ENCODE measurements around the gene SYT6. TPM values are rescaled to one million over a fixed set of nuclear protein-coding genes. Genes with fewer than 3 reads are reported as not detected.

Gene SYT6
- polyA plus RNA-seq, 3 donors = 0.01 TPM; not detected in 2

DNA sequence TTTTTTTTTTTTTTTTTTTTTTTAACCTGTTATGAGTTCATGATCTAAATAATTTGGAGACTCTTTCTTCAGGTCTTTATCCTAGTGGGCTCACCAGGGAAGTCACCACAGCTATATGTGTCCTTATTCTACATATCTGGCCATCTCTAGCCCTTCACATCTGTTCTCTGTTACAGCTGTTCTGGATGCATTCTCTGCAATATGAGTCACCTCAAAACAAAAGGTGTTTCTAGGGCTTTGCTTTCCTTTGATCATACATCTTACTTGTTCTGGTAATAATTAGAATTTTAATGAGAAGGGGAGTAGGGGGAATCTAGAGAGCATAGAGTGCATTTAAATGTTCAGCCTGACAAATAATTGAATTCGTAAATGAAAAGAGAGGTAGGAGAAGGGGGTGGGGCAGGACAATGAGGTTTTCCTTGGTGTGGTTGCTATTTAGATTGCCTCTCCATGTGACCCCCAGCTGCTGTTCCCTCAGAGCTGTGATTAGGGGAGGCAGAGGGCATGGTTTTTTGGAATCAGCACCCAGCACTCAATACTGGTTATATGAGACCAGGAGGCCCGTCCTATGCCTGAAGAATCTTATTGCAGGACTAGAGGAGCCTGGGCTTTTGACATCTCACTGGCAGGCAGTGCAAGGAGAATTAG is 8.0 kb downstream of the SYT6 start:
- Histone ChIP-seq H3K27ac (ENCODE audit: low read depth in 1 of 2, low read length in 2 of 2) (no peak overlapping the region), H3K36me3 (replicated peaks in 1 of 2; ENCODE audit: control insufficient read depth in 1 of 2, insufficient read depth in 2 of 2, low read length in 2 of 2) (no peaks in the 10 kb centered on the region), H3K9me3 (replicated peaks in 1 of 2; ENCODE audit: control insufficient read depth in 1 of 2, insufficient read depth in 1 of 2, low read length in 2 of 2) (no peaks in the 10 kb centered on the region), H3K27me3 (ENCODE audit: control insufficient read depth in 2 of 2, insufficient read depth in 2 of 2, low read length in 2 of 2) (no peaks in the 10 kb centered on the region), H3K4me3 (replicated peaks in 1 of 3; ENCODE audit: low read depth in 2 of 3, low read length in 3 of 3) (no peak overlapping the region), H4K20me1 (ENCODE audit: insufficient read depth, low read length) (no peaks in the 10 kb centered on the region), H3K79me2 (ENCODE audit: insufficient read depth, low read length) (no peaks in the 10 kb centered on the region), H3K9ac (ENCODE audit: insufficient read depth, low read length, poor library complexity, severe bottlenecking) (no peak overlapping the region), H3K4me2 (replicated peaks; ENCODE audit: extremely low read depth, low read length, poor library complexity, severe bottlenecking) (no peak overlapping the region), H2AFZ (ENCODE audit: insufficient read depth, low read depth, low read length, poor library complexity, severe bottlenecking) (peak overlapping the region; percentile 2), H3K4me1 (ENCODE audit: control insufficient read depth in 1 of 2, insufficient read depth in 2 of 2, low read length in 2 of 2) (peaks cover 0 to 6% of the 10 kb centered on the region in 2 donors)
- Mint-ChIP-seq H3K27ac (no peak overlapping the region), H3K27me3 (ENCODE audit: low read depth in 3 of 3) (peaks cover 11 to 16% (median 12%) of the 10 kb centered on the region in 3 donors), H3K36me3 (peaks cover 0 to 7% of the 10 kb centered on the region in 2 donors), H3K4me3 (no peak overlapping the region), H3K4me1 (peaks cover 15% of the 10 kb centered on the region), H3K9me3 (peaks cover 0 to 3% (median 0%) of the 10 kb centered on the region in 7 donors)
- no peak for DNase-seq
- WGBS (ENCODE audit: insufficient coverage) = 100% methylated on average over 2 of the region's 2 CpGs
- intact Hi-C loops (cut with micrococcal nuclease) = no loop called here
- TF ChIP-seq, protein P1, sequence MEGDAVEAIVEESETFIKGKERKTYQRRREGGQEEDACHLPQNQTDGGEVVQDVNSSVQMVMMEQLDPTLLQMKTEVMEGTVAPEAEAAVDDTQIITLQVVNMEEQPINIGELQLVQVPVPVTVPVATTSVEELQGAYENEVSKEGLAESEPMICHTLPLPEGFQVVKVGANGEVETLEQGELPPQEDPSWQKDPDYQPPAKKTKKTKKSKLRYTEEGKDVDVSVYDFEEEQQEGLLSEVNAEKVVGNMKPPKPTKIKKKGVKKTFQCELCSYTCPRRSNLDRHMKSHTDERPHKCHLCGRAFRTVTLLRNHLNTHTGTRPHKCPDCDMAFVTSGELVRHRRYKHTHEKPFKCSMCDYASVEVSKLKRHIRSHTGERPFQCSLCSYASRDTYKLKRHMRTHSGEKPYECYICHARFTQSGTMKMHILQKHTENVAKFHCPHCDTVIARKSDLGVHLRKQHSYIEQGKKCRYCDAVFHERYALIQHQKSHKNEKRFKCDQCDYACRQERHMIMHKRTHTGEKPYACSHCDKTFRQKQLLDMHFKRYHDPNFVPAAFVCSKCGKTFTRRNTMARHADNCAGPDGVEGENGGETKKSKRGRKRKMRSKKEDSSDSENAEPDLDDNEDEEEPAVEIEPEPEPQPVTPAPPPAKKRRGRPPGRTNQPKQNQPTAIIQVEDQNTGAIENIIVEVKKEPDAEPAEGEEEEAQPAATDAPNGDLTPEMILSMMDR (IDR thresholded peaks at IDR 0.05) = no peak

DNA sequence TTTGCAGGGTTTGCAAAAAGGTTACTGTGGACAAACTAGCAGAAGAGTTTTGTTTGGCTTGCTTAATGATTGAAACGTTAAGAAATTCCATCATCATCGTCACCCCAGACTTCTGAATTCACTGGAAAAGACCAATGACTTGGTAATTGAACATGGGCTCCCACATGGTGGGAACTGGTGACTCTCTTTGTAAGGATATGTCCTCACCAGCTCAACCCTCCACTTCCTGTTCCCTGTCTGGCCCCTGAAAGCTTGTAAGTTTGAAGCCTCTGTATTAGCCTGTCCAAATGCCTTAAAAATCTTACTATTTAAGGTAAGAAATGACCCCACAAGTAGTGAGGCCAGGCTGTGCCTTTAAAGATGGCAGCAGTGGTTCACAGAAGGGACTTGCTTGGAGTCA is 9.7 kb downstream of the SYT6 start:
- TF ChIP-seq, protein P1 (IDR thresholded peaks at IDR 0.05) = no peak
- Mint-ChIP-seq H3K36me3 (peaks cover 0 to 2% of the 10 kb centered on the region in 2 donors), H3K27me3 (ENCODE audit: low read depth in 3 of 3) (peaks cover 2 to 5% (median 5%) of the 10 kb centered on the region in 3 donors), H3K4me1 (peaks cover 6% of the 10 kb centered on the region), H3K27ac (no peak overlapping the region), H3K9me3 (peaks cover 0 to 3% (median 0%) of the 10 kb centered on the region in 7 donors), H3K4me3 (no peak overlapping the region)
- Histone ChIP-seq H3K27me3 (ENCODE audit: control insufficient read depth in 2 of 2, insufficient read depth in 2 of 2, low read length in 2 of 2) (no peaks in the 10 kb centered on the region), H3K4me3 (replicated peaks in 1 of 3; ENCODE audit: low read depth in 2 of 3, low read length in 3 of 3) (no peak overlapping the region), H3K79me2 (ENCODE audit: insufficient read depth, low read length) (no peaks in the 10 kb centered on the region), H3K4me1 (ENCODE audit: control insufficient read depth in 1 of 2, insufficient read depth in 2 of 2, low read length in 2 of 2) (peaks cover 0 to 6% of the 10 kb centered on the region in 2 donors), H2AFZ (ENCODE audit: insufficient read depth, low read depth, low read length, poor library complexity, severe bottlenecking) (no peak overlapping the region), H3K36me3 (replicated peaks in 1 of 2; ENCODE audit: control insufficient read depth in 1 of 2, insufficient read depth in 2 of 2, low read length in 2 of 2) (no peaks in the 10 kb centered on the region), H3K9ac (ENCODE audit: insufficient read depth, low read length, poor library complexity, severe bottlenecking) (no peak overlapping the region), H4K20me1 (ENCODE audit: insufficient read depth, low read length) (no peaks in the 10 kb centered on the region), H3K27ac (ENCODE audit: low read depth in 1 of 2, low read length in 2 of 2) (no peak overlapping the region), H3K9me3 (replicated peaks in 1 of 2; ENCODE audit: control insufficient read depth in 1 of 2, insufficient read depth in 1 of 2, low read length in 2 of 2) (no peaks in the 10 kb centered on the region), H3K4me2 (replicated peaks; ENCODE audit: extremely low read depth, low read length, poor library complexity, severe bottlenecking) (no peak overlapping the region)
- intact Hi-C loops (cut with micrococcal nuclease) = loop anchor here in 1 of 2 donors (5.0 kb wide), 1 partner anchor 47 kb away; no protein-coding TSS in a partner anchor
- no peak for DNase-seq
- 80% methylated on average over 1 of the region's 2 CpGs for WGBS (ENCODE audit: insufficient coverage)

All from CD14-positive monocyte (primary cell).